Heart left ventricle (tissue), 13 donors: ENCODE data around the gene CHCHD6.

ENCODE experiments used
- POLR2A ChIP-seq, 2 donors: fragments of 450-650 bp; IDR thresholded peaks; one replicate each; pipeline ENCODE4 v1.6.1; 2017; ENCODE audit warnings: antibody characterized with exemption in 2 of 2, mild to moderate bottlenecking in 2 of 2, moderate library complexity in 2 of 2
- TF ChIP-seq, protein P1 (sequence below), 12 donors: fragments of 200-600 bp; sonication (generic) in 4 of 12; IDR thresholded peaks; one replicate each; pipeline versions ENCODE4 v1.5.0 to v1.8.0; 2018 to 2022; ENCODE audit warnings: antibody characterized with exemption in 12 of 12, mild to moderate bottlenecking in 5 of 12
- donor health status: ischemic (EF 13 %, LVEDD 7.1; RV severe dilation, severe dysfunction).
- donor health status: DM: no; HTN: yes; CAD: no.
- donor health status: DM: no; HTN: no; CAD: no.
- donor health status: ischemic (EF 25% LVEDD 6.9; RV normal size, moderate dysfunction).
- donor health status: ischemic (EF 25% LVEDD 5.7; RV mildly dilated, moderate dysfunction).
- donor health status: ischemic (EF 35%, LVEDD 5.7; RV mildly dilated, moderate dysfunction).
- donor health status: nonischemic (EF 11% LVEDD 7.7; RV severe dilation, severe dysfunction).
- donor health status: DM: yes; HTN: yes; CAD: no.
- donor health status: PGD.
- donor health status: ischemic (EF 29% LVEDD 5.4; RV normal size, mild dysfunction).
- donor health status: nonischemic (EF 23%, LVEDD 6.1; RV moderate dilation, normal function).

DNA sequence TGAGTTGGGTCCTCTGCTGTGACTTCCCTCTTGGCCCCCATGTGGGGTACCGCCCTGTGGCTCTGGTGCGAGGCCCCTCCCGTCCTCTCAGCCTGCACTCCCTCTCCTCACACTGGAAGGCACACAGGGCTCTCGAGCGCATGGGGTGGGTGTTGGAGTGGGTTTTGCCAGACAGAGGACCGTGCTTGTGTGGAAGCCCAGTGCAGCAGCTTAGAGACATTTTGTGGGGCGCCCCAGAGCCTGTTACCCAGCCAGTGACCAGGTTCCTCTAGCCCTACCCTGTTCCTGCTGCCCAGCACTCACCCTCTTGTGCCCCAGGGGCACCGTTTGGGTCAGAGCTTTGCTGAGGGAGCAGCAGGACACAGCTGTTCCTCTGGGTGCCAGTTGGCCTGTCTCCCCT, 288.7 kb downstream of the CHCHD6 start:
- TF ChIP-seq, protein P1, sequence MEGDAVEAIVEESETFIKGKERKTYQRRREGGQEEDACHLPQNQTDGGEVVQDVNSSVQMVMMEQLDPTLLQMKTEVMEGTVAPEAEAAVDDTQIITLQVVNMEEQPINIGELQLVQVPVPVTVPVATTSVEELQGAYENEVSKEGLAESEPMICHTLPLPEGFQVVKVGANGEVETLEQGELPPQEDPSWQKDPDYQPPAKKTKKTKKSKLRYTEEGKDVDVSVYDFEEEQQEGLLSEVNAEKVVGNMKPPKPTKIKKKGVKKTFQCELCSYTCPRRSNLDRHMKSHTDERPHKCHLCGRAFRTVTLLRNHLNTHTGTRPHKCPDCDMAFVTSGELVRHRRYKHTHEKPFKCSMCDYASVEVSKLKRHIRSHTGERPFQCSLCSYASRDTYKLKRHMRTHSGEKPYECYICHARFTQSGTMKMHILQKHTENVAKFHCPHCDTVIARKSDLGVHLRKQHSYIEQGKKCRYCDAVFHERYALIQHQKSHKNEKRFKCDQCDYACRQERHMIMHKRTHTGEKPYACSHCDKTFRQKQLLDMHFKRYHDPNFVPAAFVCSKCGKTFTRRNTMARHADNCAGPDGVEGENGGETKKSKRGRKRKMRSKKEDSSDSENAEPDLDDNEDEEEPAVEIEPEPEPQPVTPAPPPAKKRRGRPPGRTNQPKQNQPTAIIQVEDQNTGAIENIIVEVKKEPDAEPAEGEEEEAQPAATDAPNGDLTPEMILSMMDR (IDR thresholded peaks at IDR 0.05), result no peak
- TF ChIP-seq POLR2A (IDR thresholded peaks at IDR 0.05), result no peak
